HG03108 (cell line): ENCODE results near the gene PODN.

ENCODE experiments used
- ATAC-seq: cut with Tn5 transposase; IDR thresholded peaks from one replicate; pipeline ENCODE4 v1.9.1; 2021; ENCODE audit warnings: moderate library complexity; ENCODE audit not compliant: unreplicated experiment

The PODN gene

DNA sequence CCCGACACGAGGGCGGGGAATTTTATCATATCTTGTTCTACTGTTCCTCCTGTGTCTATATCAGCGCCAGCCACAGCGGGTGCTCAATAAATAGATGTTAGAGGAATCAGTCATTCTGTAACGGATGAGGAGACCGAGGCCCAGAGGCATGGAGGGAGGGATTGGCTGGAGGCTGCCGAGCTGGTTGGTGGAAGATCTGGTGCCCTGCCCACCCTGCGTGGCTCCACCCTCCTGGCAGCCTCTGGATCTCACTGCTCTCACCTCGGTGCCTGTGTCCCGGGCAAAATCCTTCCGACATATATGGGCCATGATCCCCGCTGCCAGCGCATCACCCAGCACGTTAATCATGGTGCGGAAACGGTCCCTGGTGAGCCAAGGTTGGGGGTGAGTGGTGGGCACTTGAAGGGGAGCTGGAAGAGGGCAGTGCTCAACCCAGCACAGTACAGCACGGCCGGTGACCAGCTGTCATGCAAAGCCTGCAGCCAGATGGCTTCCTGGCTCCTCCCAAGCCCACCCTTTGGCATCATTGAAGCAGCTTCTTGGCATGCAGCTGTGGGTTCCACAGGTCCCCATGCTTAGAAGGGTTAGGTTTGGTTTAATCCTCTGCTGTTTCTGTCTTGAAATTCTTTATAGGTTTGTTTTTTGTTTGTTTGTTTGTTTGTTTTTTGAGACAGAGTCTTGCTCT is 26.7 kb downstream of the PODN start:
- no peak for ATAC-seq

DNA sequence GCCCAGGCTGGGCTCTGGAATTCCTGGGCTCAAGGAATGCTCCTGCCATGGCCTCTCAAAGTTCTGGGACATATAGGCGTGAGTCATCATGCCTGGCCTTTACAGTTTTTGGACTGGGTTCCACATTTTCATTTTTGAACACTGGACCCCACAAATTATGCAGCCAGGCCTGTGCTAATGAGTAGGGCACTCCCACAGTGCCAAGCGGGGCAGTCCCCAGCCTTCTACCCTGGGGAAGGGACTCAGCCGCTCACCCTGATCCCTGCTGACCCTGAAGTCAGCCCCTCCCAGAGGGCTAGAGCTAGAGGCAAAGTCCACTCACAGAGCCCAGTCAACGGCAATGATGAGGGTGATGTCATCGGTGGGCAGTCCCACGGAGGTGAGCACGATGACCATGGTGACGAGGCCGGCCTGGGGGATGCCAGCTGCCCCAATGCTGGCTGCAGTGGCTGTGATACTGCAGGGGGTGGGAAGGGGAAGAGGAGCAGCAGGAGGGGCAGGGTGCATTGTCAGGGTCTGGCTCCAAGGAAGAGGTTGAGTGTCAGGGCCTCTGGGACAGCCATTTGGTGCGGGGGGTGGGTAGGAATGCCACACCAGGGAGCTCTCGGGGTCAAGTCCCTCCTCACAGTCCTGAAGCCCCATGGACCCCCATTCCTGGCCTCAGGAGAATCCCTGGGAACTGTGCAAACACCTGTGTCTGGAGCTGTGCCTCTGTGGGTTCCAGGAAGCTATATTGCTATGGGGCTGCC is 27.6 kb downstream of the PODN start:
- no peak for ATAC-seq

DNA sequence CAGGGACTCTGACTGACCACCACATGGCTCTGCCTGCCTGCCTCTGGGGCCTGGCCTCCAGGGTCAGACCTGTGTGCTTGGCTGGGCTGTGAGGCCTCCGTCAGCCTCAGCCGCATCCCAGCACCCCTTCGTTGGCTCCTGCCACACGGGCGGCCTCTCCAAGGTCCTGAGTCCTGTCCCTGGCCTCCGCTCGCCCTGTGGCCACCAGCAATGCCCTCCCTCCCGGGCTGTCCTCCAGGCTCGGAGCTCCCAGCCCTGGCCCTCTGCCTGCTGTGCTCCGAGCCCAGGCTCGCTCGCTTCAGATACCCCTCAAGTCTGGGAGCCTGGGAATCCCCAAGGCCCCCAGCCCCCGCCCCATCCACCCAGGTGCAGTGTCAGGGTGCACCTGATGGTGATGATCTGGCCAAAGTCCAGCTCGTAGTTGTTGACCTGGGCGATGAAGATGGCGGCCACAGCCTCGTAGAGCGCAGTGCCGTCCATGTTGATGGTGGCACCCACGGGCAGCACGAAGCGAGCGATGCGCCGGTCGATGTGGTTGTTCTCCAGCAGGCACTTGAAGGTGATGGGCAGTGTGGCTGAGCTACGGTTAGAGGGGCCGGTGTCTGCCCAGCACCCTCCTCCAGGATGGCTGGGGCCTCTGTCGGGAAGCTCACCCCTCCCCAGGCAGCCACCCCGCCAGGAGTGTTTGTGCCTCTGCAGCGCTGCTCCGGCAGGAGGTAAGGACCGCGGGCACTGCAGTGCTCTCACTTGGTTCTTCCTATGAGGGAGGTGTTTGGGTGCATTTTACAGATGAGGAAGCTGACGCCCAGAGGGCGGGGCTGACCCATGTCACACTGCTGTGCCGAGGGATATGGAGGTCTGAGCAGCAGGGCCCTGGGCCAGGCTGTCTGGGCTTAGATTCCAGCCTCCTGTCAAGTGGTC is 28.5 kb downstream of the PODN start:
- ATAC-seq, result no peak

DNA sequence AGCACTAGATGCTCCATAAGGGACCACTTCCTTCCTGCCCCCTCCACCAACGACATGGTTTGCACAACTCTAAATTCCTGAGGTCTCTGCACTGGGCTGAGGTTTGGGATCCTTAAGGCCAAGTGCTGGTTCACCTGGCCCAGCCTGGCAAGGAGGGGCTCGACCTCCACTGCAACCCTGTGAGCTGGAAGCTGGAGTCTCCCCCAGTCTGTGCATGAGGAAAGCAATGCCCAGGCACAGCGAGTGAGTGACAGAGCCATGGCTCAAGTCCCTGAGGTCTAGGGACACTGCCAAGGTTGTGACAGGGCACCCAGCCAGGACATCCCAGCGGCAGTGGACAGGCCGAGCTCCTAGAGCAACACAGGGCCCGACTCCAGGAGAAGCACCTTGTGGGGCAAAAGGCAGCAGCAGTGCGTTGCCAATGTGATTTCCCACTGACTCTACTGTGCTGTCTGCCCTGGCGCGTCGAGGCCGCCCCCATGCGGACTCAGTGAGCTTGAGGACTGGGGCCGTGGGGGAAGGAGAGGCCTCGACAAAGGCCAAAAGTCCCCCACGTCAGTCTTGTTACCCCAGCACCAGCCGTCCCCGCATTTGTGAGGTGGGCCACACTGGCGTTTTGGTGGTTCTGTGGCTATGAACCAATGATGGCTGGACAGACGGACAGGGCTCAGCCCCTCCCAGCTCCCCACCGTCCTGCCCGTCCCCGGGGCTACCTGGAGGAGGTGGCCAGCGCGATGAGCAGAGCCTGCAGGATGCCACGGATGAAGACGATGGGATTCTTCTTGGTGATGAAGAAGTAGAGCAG is 30.0 kb downstream of the PODN start:
- no peak for ATAC-seq

DNA sequence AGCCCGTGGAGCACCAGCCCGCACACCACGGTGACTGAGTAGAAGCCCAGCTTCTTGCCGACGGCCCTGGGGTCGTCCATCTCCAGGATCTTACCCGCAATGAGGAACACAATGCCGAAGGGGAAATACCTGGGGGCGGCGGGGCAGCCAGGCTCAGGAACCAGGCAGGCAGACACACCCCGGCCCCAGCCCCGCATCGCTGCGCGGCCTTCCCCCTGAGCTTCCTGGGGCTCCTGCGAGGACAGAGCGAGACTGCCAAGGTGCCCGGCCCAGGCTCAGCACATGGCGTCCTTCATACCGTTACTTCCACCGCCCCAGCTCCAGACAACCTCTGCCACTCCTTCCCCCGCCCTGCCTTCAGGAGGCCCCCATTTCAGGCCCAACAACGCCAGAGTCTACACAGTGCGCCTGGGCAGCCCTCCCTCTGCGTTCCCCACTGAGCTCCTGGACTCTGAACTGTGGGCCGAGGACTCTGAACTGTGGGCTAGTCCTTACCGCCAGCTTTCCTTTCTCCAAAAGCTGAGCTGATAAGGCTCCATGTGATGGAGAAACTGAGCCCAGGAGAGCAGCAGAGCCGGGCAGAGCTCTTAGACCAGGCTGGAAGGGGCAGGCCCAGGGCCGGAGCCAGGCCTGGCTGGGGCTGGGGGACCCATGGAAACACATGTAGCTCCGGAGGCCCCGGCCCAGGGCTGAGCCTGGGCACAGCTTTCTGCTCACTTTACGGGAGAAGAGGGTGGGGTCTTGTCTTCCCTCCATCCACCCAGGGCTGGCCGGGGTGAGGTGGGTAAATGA is 30.8 kb downstream of the PODN start:
- no peak for ATAC-seq

DNA sequence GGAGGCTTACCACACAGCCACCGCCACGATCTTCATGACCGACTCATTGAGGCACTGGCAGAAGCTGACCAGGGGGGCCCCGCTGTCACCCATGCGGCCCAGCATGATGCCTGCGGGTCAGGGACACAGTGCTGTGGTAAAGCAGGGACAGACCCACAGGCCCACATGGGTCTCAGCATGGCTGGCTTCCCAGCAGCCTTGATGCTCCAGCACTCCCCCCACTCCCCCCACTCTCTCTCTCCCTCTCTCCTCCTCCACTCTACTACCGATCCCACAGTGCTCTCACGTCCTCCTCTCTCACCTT is 31.4 kb downstream of the PODN start:
- no peak for ATAC-seq

DNA sequence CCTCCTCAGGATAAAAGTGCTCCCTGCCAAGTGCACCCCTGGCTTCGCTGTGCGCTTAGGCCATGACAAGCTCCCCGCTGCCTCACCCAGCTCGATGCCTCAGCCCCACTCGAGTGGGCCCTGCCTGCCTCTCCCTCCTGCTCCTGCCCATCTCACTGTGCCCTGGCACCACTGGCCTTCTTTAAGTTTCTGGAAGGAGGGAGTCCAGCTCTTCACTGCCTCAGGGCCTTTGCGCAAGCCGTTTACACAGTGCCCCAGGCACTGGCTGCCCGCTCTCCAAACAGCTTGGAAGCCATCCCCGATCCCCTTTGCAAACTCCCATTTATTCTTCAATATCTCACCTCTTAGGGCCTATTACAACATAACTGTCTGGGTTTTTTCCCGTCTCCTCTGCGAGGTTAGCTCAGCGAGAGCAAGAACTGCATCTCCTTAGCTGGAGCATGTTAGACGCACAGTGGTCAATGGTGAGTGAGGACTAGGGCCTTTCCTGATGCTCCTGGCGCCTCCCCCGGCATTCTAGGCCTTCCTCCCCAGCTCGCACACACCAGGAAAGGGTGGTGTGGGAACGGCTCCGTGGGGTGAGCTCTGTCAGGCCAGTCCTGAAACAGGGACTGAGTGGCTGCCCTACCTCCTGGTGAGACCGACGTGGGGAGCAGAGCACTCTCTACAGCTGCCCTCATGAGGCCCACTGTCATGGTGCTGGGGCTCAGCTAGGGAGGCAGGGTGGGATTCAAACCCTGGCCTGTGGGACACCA is 31.9 kb downstream of the PODN start:
- no peak for ATAC-seq

DNA sequence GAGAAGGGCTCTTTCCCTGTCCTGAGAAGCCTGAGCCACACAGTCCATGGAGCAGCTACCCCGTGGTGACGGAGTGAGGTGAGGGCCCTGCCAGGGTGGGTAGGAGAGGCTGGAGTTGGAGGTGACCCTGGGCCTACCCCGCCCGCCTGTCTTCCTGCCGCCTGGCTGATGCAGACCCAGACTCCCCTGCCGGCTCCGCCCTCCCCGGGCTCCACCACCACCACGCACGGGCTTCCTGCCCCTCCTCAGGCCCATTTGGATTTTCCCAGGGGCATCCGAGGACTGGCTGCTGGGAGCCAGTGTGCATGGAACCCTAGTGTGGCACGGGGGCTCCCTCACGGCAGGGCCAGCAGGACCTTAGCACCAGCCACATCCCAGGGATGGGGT is 32.5 kb downstream of the PODN start:
- no peak for ATAC-seq

DNA sequence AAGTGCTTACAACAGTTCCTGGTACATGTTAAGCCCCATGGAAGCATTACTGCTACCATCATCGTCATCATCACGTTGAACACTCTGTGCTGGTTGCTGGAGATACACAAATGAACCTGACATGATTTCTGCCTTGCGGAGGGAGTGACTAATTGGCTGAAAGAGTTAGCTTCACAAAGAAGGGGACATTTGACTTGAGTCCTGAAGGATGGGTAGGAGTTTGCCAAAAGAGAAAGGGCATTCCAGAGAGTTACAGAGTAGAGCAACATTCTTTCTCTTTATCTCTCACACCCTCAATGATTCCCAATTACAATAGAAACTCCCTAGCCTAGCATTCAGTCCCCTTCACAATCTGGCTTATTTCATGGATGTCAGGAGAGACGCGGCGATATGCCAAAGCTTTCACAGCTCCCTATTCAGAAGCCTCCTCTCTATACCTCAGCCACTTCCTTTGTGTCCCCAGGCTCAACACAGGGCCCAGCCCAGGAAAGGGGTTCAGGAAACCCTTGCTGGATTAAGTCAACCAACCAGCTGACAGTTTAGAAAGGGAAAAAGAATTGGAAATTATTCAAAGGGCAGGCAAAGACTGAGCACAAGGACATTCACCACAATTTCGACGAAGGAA is 42.4 kb downstream of the PODN start:
- no peak for ATAC-seq

DNA sequence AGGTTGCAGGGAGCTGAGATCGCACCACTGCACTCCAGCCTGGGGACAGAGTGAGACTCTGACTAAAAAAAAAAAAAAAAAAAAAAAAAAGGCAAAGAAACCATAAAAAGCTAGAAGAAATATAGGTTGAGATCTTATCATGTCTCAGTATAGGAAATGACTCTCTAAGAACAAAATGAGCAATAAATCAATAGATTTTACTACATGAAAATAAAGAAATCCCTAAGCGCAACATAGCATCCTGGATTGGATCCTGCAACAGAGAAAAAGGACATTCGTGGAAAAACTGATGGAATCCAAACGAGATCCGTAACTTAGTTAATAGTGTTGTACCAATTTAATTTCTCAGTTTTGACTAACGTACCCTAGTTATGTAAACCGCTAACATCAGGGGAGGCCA is 45.1 kb downstream of the PODN start:
- no peak for ATAC-seq

DNA sequence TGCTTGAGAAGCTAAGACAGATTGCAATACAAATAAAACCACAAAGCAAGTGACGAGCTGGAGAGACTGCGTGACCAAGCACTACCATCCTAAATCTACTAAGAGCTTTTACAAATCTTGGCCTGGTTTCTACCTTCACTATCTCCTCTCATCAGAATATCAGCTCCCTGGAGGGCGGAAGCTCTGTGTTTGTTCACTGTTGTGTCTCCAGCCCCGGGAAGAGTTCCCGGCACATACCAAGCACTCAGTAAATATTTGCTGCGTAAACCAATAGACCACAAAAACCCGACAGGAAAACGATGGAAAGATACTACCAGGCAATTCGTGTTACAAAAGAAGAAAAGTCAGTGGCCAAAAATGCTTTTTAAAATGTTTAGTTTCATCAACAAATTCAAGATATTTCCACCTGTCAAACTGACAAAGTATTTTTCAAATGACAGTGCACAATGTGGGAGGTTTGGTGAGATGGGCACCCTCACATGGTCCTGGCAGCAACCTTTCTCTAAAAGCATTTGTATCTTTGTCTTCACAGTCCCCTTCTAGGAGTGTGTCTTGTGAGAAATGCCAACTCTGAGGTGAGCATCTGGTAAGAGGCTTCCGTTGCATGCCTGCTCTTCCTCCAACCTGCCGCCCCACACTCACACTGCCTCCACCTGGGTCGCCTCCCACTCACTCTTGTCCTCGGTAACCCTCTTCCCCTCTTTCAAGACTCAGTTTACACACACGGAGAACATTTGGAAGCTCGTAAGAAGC is 45.7 kb downstream of the PODN start:
- no peak for ATAC-seq

DNA sequence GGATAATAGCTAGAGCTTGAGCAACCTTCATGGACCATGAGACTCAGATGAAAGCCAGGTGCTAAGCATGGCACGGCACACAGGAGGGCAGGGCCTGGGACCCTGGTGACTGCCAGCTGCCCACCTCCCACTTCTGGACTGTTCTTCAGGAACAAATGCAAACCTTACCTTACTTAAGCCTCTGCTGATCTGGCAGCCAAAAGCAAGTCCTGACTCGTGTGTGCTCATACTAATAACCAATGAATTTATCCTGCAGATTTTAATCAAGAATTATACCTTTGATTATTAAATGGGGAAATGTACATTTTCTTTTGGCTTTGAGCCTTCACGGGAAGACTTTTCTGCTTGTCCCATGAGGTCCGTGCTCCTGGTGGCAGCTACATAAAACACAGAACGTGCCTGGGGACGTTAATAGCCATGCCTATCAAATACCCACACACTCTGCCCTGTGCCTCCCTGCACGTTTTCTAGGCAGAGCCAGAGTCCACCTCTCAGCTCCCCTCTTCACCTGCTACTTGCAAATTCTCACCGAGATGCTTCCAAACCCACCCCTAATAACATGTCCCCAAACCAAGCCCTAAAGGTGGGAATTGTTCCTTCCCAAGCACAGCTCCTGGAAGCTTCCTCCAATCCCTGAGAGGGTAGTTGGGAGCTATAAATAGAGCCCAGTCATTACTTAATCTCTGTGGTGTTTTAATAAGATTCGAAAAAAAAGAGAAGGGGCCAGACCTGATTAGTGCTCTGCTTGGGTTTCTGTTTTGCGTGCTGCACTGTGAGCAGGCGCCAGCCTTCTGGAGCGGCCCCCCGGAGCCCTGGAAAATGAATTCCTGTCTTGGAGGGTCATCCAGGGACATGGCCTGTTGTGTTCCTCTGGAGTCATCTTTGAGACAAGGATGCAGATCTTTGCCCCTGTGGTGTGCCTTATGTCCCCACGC is 46.9 kb downstream of the PODN start:
- ATAC-seq, result no peak

DNA sequence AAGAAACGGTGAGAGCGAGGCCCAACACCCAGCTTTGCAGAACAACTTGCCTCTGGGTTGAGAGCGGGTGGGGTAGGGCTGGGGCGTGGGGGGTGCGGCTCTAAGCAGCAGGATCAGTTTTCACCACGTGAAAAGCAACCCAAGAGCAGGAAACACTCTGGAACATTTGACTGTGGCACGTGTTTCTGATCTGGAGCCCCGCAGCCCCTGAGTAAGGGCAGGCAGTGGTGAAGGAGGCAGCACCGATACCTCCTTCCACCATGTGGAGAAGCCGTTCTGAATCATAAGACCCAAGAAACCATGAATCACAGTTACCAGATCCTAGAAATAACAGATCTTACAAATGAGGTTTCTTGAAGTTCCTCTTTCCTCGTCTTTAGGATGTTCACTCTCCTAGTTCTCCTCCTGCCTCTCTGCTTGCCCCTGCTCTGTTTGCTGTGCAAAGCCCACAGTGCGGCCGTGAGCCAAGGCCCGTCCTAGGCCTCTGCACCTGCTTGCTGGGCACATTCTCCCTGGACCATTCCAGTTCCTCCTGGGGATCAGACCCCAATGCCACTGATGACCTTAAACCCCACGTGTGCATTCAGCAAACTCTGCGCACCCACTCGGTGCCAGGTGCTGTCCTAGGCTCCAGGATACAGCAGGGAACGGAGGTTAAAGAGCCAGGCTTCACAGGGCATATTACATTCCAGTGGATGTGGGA is 48.5 kb downstream of the PODN start:
- ATAC-seq, result no peak

DNA sequence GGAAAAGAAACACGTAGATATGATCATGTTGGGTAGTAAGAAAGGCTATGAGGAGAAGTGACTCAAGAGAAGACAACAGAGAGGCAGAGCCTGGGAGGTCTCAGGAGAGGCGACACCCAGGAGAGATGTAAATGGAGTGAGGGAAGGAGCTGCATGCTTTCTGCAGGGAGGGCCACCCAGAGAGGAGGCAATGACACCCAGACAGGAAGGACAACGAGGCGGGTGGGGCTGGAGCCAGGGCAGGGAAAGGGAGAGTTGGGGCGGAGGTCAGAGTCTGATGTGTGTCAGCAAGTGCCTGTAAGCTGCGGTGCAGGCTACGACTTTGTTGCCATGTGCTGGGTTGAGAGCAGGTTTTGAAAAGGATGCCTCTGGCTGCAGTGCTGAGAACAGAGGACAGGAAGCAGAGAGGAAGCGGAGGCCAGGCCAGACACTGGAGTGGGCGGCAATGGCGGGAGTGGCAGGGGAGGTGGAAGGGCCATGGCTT is 49.1 kb downstream of the PODN start:
- no peak for ATAC-seq

DNA sequence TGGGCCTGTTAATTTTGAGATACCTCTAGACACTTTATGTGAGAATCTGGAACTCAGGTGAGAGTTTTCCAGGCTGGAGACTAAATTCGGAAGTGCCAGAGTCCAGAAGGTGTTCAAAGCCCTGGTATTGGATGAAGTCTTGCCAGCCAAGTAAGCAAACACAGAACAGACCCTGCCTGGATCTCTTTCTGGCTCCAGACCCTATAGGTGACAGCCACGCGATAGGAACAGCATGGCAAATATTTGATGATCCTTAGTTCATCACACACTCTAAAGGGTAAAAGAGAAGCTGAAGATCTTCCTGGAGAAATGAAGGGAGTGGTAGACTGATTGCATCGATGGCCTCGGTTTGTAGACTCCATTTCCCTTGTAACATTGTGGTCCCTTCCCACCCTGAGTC is 49.7 kb downstream of the PODN start:
- ATAC-seq, result no peak

DNA sequence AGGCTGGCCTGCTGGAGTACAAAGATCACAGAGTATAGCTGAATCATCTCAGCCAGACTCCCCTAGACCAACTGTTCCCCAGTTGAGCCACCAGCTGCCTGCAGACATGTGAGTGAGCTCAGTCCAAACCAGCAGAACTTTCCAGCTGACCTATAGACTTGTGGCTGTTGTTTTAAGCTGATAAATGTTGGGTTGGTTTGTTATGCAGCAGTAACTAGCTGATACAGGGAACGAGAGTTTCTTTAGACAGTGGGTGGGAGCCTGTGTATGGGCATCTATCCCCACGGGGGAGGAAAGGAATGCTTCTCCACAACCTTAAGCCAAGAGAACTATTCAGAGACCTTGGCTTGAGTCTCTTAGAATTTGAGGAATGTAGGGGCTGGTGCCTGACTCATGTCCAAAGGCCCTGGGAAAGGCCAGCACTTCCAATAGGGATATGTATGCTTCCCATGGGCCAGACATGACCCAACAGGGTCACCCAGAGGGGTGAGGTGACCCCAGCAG is 50.3 kb downstream of the PODN start:
- no peak for ATAC-seq
